ENCODE data around the gene DPH3. TPM values are rescaled to one million over a fixed set of nuclear protein-coding genes. Genes with fewer than 3 reads are reported as not detected.

DPH3 gene
- total and polyA plus RNA-seq, 2 experiments from 2014 or later: 7.9 to 30.0 TPM

GRCh38 chr3:16243706-16244490 lies 20.8 kb downstream of the DPH3 start:
- Histone ChIP-seq H3K4me1 (ENCODE audit: low read depth) (peaks cover 13% of the 10 kb centered on the region), H3K36me3 (no peaks in the 10 kb centered on the region), H3K27ac (peak overlapping the region; percentile 36), H3K27me3 (no peaks in the 10 kb centered on the region), H3K4me3 (no peak overlapping the region), H3K9me3 (ENCODE audit: low read depth) (no peaks in the 10 kb centered on the region)
- no peak for TF ChIP-seq CTCF (IDR thresholded peaks at IDR 0.05; ENCODE audit: low read depth, low read length)
- DNase-seq (ENCODE audit: low read depth in 1 of 2, low spot score in 1 of 2): peak; percentile 38 to 58

- no peak for TF ChIP-seq CTCF (IDR thresholded peaks at IDR 0.05; ENCODE audit: low read depth, low read length)
- DNase-seq (ENCODE audit: low read depth in 1 of 2, low spot score in 1 of 2): no peak
- H3K4me1 ChIP-seq (ENCODE audit: low read depth): peaks cover 13% of the 10 kb centered on the region
- H3K36me3 ChIP-seq: no peaks in the 10 kb centered on the region
- H3K27ac ChIP-seq: no peak overlapping the region
- no peak overlapping the region for H3K4me3 ChIP-seq
- no peaks in the 10 kb centered on the region for H3K9me3 ChIP-seq (ENCODE audit: low read depth)
- H3K27me3 ChIP-seq: no peaks in the 10 kb centered on the region
Observed at GRCh38 chr3:16242177-16242576, 22.6 kb downstream of the DPH3 start.

- Histone ChIP-seq H3K4me1 (ENCODE audit: low read depth) (peaks cover 13% of the 10 kb centered on the region), H3K9me3 (ENCODE audit: low read depth) (no peaks in the 10 kb centered on the region), H3K4me3 (no peak overlapping the region), H3K27me3 (no peaks in the 10 kb centered on the region), H3K36me3 (no peaks in the 10 kb centered on the region), H3K27ac (no peak overlapping the region)
- DNase-seq (ENCODE audit: low read depth in 1 of 2, low spot score in 1 of 2): no peak
- no peak for TF ChIP-seq CTCF (IDR thresholded peaks at IDR 0.05; ENCODE audit: low read depth, low read length)
Observed at GRCh38 chr3:16241225-16241624, 23.5 kb downstream of the DPH3 start.

- Histone ChIP-seq H3K4me3 (no peak overlapping the region), H3K36me3 (no peaks in the 10 kb centered on the region), H3K4me1 (ENCODE audit: low read depth) (peaks cover 13% of the 10 kb centered on the region), H3K9me3 (ENCODE audit: low read depth) (no peaks in the 10 kb centered on the region), H3K27me3 (no peaks in the 10 kb centered on the region), H3K27ac (no peak overlapping the region)
- TF ChIP-seq CTCF (IDR thresholded peaks at IDR 0.05; ENCODE audit: low read depth, low read length): no peak
- DNase-seq (ENCODE audit: low read depth in 1 of 2, low spot score in 1 of 2): peak in 1 of 2 donors; percentile 80
Observed at GRCh38 chr3:16240229-16241023, 24.3 kb downstream of the DPH3 start.

GRCh38 chr3:16239780-16240179 lies 25.0 kb downstream of the DPH3 start:
- Histone ChIP-seq H3K4me1 (ENCODE audit: low read depth) (peaks cover 12% of the 10 kb centered on the region), H3K36me3 (no peaks in the 10 kb centered on the region), H3K27me3 (no peaks in the 10 kb centered on the region), H3K4me3 (no peak overlapping the region), H3K27ac (no peak overlapping the region), H3K9me3 (ENCODE audit: low read depth) (no peaks in the 10 kb centered on the region)
- DNase-seq (ENCODE audit: low read depth in 1 of 2, low spot score in 1 of 2): peak in 1 of 2 donors; percentile 52
- no peak for TF ChIP-seq CTCF (IDR thresholded peaks at IDR 0.05; ENCODE audit: low read depth, low read length)

All from cardiac muscle cell (in vitro differentiated cells and primary cell).